Stomach (tissue), 9 donors: ENCODE measurements around the gene FGF18. TPM values are rescaled to one million over a fixed set of nuclear protein-coding genes. Genes with fewer than 3 reads are reported as not detected.

Experiments used
- DNase-seq, 2 donors: peaks; one replicate each; pipeline versions ENCODE4 v3.0.0 to v3.0.0-alpha.2; 2013 to 2019
- H3K27ac ChIP-seq, 5 donors: fragments of 200-600 bp in 4 of 5; sonication (generic) in 4 of 5; one replicate each; pipeline ENCODE4 v1.5.1; 2013 to 2019; ENCODE audit warnings: mild to moderate bottlenecking in 1 of 5, moderate library complexity in 1 of 5
- H3K27me3 ChIP-seq, 3 donors: fragments of 200-600 bp; sonication (generic); one replicate each; pipeline ENCODE4 v1.5.1; 2017 to 2019; ENCODE audit warnings: mixed run types in 1 of 3
- H3K36me3 ChIP-seq, 4 donors: fragments of 200-600 bp; sonication (generic); 1 replicate in 3 of 4; 2 replicates in 1 of 4; pipeline ENCODE4 v1.5.1; 2016 to 2019
- H3K4me1 ChIP-seq, 4 donors: fragments of 200-600 bp; sonication (generic); one replicate each; pipeline ENCODE4 v1.5.1; 2016 to 2019
- H3K4me3 ChIP-seq, 4 donors: fragments of 200-600 bp; sonication (generic) in 3 of 4; one replicate each; pipeline ENCODE4 v1.5.1; 2016 to 2019; ENCODE audit warnings: mild to moderate bottlenecking in 1 of 4
- H3K9me3 ChIP-seq, 4 donors: fragments of 200-600 bp; sonication (generic); one replicate each; pipeline ENCODE4 v1.5.1; 2016 to 2019
- CTCF ChIP-seq, 7 experiments: fragments of 450-650 bp in 4 of 7; fragments of 200-600 bp in 3 of 7; sonication (generic) in 3 of 7; IDR thresholded peaks; one replicate each; pipeline ENCODE4 v1.5.1; 2016 to 2019; ENCODE audit warnings: antibody characterized with exemption in 7 of 7, control low read depth in 2 of 7, mild to moderate bottlenecking in 1 of 7
- EP300 ChIP-seq: sonication (generic); formaldehyde crosslinking; IDR thresholded peaks from one replicate; pipeline ENCODE4 v1.6.1; 2017; ENCODE audit warnings: antibody characterized with exemption
- POLR2A ChIP-seq, 4 donors: fragments of 450-650 bp; IDR thresholded peaks; one replicate each; pipeline ENCODE4 v1.6.1; 2016; ENCODE audit warnings: antibody characterized with exemption in 4 of 4, control low read depth in 2 of 4, mild to moderate bottlenecking in 1 of 4, moderate library complexity in 1 of 4
- POLR2AphosphoS5 ChIP-seq, 3 donors: sonication (generic); formaldehyde crosslinking; IDR thresholded peaks; one replicate each; pipeline ENCODE4 v1.6.1; 2016; ENCODE audit warnings: antibody characterized with exemption in 3 of 3
- WGBS, 5 donors: extraction: QIAGEN DNeasy Blood & Tissue Kit in 3 of 5; methylation state at CpG; one replicate each; pipeline versions ENCODE4 v1.1.5 to v1.1.7; 2013 to 2018; 5-methylcytosine and 5-hydroxymethylcytosine counted together
- intact Hi-C: fragments of 100-400 bp; cut with DNase I; formaldehyde crosslinking; loops from one replicate; pipeline ENCODE4 v1.15.1; 2023; ENCODE audit warnings: low total_unique reads
- polyA plus RNA-seq, 3 donors: library from polyadenylated mRNA; stranded (reverse); fragments of 200-250 nt; gene quantifications; one replicate each; pipeline ENCODE4 v1.2.3, GENCODE V29; 2013
- total RNA-seq, 5 donors: library from RNA; depleted of rRNA; stranded (reverse); fragments of >200 nt; gene quantifications; one replicate each; pipeline versions ENCODE4 v1.1.0 to v1.2.3, GENCODE V29; 2014 to 2016
- donor health status: healthy with polysubstance abuse.
- donor health status: Bipolar disorder and iron deficiency.
- donor health status: healthy.

The FGF18 gene
- total and polyA plus RNA-seq, 8 donors = 0.37 to 7.1 (median 0.46) TPM; not detected in 3

- Histone ChIP-seq H3K9me3 (no peaks in the 10 kb centered on the region), H3K4me3 (no peak overlapping the region), H3K27ac (no peak overlapping the region), H3K27me3 (no peaks in the 10 kb centered on the region), H3K4me1 (peaks cover 11 to 16% (median 13%) of the 10 kb centered on the region in 4 donors), H3K36me3 (no peaks in the 10 kb centered on the region)
- DNase-seq = no peak
- TF ChIP-seq POLR2AphosphoS5 (IDR thresholded peaks at IDR 0.05) (no peak), CTCF (IDR thresholded peaks at IDR 0.05) (no peak)
- intact Hi-C loops = no loop called here
- 89 to 94% (median 93%) methylated on average over 14 of the region's 14 CpGs for whole genome bisulfite sequencing, 5 donors
These were observed 21.9 kb downstream of the FGF18 start for GRCh38 chr5:171441246-171441791.

GRCh38 chr5:171442287-171443042 is 23.0 kb downstream of the FGF18 start:
- Histone ChIP-seq H3K27ac (no peak overlapping the region), H3K36me3 (no peaks in the 10 kb centered on the region), H3K4me3 (no peak overlapping the region), H3K4me1 (peaks cover 2 to 4% (median 3%) of the 10 kb centered on the region in 4 donors), H3K9me3 (no peaks in the 10 kb centered on the region), H3K27me3 (no peaks in the 10 kb centered on the region)
- 67 to 72% (median 68%) methylated on average over 6 to 13 of the region's 13 CpGs for WGBS, 5 donors
- TF ChIP-seq CTCF (IDR thresholded peaks at IDR 0.05) (no peak), POLR2A (IDR thresholded peaks at IDR 0.05) (no peak), POLR2AphosphoS5 (IDR thresholded peaks at IDR 0.05) (no peak)
- intact Hi-C loops = no loop called here
- DNase-seq = peak in 1 of 2 donors; percentile 73

- TF ChIP-seq POLR2A (IDR thresholded peaks at IDR 0.05) = no peak
- no peak for TF ChIP-seq EP300
- TF ChIP-seq POLR2AphosphoS5 (IDR thresholded peaks at IDR 0.05) = no peak
- no peak for TF ChIP-seq CTCF (IDR thresholded peaks at IDR 0.05)
- Histone ChIP-seq H3K9me3 (no peaks in the 10 kb centered on the region), H3K4me1 (no peaks in the 10 kb centered on the region), H3K27ac (no peak overlapping the region), H3K36me3 (no peaks in the 10 kb centered on the region), H3K27me3 (no peaks in the 10 kb centered on the region), H3K4me3 (no peak overlapping the region)
- 91 to 96% (median 94%) methylated on average over 12 of the region's 12 CpGs for WGBS, 5 donors
- DNase-seq = no peak
- intact Hi-C loops = no loop called here
These were observed 25.1 kb downstream of the FGF18 start for GRCh38 chr5:171444582-171444981.

GRCh38 chr5:171445644-171446516 is 26.4 kb downstream of the FGF18 start:
- no peak overlapping the region for H3K4me3 ChIP-seq
- H3K36me3 ChIP-seq = no peaks in the 10 kb centered on the region
- H3K4me1 ChIP-seq = peaks cover 3 to 10% (median 7%) of the 10 kb centered on the region in 4 donors
- no peak overlapping the region for H3K27ac ChIP-seq
- 68 to 88% (median 86%) methylated on average over 13 to 14 of the region's 14 CpGs for WGBS, 5 donors
- TF ChIP-seq POLR2AphosphoS5 (IDR thresholded peaks at IDR 0.05) = no peak
- TF ChIP-seq CTCF (IDR thresholded peaks at IDR 0.05) = no peak
- TF ChIP-seq EP300 = no peak
- no peak for TF ChIP-seq POLR2A (IDR thresholded peaks at IDR 0.05)
- H3K27me3 ChIP-seq = peaks cover 0 to 13% (median 5%) of the 10 kb centered on the region in 3 donors
- H3K9me3 ChIP-seq = no peaks in the 10 kb centered on the region
- DNase-seq = peak in 1 of 2 donors; percentile 84
- intact Hi-C loops = no loop called here
